GM18861 (cell line): ENCODE measurements around the gene HIGD1A.
"Not testable (repeated sequence)": the region's sequence is repeated elsewhere in the genome, so short reads cannot be mapped to it uniquely, and the experiment has no call there.

ENCODE experiments used
- ATAC-seq: cut with Tn5 transposase; IDR thresholded peaks from one replicate; pipeline ENCODE4 v1.9.1; 2021; ENCODE audit not compliant: unreplicated experiment

The HIGD1A gene

DNA sequence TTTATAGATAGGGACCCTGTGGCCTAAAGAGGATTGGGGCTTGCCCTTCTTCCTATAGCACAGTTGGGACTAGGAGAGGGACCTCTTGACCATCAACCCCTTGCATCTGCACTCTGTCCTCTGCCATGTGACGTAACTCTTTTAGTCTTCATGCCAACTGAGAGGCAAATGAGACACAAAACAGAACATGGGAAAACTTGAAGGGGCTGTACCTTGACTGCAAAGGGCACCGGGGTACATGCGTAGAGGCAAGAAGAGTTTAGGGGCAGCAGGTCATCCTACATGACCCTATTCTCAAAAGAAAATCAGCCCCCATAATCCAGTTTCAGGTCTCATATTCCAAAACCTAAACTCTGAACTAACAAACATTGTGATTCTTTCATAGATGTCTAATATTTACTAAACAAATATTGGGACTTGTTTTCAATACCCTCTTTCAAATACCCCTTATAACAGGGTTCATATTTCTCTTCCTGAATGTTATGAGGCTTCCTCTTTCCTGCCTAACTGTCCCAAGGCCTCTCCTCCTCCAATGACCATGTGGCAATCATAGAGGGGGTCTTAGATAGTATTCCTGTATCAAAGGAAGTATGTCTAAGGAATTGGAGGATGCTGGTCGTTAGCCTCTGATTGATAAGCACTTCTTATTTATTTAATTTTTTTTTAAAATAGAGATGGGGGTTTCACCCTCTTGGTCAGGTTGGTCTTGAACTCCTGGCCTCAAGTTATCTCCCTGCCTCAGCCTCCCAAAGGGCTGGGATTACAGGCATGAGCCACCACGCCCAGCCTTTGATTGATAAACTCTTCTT, 25.5 kb upstream of the HIGD1A start:
- ATAC-seq: no peak

DNA sequence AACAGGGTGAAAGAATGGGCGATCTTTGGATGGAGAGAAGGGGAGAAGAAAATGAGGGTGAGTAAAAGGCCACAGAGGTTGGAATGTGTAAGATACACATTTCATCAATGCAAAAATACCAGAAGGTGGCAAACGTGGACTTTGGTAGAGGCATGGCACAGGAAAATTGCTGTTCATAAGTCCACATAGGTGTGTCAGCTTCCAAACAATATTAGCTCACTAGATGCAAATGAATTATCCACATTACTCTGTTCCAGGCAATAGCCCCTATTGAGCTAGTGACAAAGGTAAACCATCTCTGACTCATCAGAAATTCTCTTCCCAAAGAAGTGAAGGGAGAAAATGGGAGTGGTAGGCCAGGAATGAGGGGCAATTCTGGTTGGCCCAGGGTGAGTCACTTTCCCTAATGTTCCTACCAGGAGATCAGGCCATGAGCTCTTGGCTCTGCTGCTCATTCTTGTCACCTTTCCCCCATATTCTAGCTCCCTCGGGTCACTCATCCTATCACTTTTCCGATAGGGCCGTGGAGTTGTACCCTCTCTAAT, 24.9 kb upstream of the HIGD1A start:
- ATAC-seq: no peak

DNA sequence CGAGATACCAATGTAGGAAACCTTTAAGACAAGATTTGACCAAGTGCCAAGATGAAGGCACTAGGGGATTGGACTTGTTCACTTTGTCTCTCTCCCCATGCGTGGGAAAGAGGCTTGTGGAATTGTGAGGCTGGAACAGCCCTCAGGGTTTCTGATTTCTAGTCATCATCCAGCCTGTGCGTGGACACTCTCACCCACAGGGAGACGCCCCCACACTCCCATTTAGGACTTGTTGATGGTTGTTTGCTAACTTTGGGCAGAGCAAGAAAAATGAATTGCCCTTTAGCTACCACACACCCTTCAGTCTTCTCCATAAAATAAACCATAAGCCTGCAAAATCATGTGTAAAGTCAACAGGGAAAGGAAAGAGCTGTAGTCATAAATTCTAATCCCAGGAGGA, 23.4 kb upstream of the HIGD1A start:
- ATAC-seq: no peak

DNA sequence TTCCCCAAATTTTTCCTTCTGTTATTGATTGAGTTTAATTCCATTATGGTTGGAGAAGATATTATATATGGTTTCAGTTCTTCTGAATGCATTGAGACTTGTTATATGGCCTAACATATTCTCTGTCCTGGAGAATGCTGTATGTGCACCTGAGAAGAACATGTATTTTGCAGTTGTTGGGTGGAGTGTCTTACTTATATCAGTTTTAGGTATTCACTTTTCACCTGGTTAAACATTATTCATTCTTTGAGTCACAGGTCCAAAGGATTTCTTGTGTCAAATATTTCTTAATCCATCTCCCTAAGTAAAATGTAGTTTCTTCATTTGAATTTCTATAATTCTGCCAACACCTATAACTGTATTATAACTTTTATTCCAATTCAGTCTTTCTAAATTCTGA, 22.7 kb upstream of the HIGD1A start:
- no peak for ATAC-seq

DNA sequence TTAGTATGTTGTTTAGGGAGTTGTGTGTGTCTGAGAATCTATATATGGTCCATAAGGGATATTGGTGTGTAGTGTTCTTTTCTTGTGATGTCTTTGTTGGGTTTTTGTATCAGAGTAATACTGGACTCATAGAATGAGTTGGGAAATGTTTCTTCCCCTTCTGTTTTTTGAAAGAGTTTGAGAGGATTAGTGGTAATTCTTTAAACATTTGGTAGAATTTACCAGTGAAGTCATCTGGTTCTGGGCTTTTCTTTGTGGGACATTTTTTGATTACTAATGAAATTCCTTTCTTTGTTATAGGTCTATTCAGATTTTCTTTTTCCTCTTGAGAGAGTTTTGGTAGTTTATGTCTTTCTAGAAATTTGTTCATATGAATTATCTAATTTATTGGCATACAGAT, 21.9 kb upstream of the HIGD1A start:
- no peak for ATAC-seq

DNA sequence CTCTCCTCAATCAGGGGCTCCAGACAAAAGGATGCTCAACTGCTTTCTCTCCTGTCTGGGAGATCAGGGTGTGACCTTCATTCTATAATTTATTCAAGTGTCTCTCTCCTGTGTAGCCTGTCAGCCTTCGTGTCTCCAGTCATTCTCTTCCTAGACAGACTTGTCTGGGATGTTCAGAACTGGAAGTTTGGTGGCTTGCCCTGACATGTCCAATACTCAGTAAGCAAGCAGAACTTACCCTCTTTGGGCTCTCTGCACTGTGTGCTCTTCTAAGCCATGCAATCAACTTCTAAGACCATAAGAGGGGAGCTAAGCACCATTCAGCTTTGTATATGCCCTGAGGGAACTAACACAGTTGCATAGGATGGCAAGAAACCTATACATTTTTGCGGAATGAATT, 19.1 kb upstream of the HIGD1A start:
- ATAC-seq: no peak

DNA sequence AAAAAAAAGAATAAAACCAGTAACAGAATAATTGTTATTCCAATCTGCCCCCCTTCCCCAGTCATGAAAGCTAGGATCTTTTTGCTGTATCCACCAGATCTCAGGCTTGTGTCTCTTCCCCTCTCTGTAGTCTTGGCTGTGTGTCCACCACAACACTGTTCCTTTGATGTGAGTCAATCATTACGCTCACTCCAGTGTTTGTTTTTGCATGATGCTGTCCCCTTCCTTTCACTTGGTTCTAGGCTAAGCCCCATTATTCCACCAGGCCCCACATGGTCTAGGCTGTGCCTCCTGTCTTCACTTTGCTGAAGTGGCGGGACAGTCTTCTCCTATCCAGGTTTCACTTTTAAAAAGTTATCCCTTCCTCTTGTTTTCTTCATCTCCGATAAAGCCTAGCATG, 18.5 kb upstream of the HIGD1A start:
- ATAC-seq: no peak

DNA sequence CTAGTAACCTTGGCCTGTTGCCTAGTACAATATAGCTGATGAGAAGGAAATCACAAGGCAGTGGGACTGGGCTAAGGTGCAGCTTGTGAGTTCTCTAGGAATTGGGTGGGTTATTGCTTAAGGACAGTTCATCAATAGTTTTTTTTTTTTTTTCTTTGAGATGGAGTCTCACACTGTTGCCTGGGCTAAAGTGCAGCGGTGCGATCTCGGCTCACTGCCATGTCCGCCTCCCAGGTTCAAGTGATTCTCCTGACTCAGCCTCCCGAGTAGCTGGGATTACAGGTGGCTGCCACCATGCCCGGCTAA, 16.4 kb upstream of the HIGD1A start:
- ATAC-seq: no peak

DNA sequence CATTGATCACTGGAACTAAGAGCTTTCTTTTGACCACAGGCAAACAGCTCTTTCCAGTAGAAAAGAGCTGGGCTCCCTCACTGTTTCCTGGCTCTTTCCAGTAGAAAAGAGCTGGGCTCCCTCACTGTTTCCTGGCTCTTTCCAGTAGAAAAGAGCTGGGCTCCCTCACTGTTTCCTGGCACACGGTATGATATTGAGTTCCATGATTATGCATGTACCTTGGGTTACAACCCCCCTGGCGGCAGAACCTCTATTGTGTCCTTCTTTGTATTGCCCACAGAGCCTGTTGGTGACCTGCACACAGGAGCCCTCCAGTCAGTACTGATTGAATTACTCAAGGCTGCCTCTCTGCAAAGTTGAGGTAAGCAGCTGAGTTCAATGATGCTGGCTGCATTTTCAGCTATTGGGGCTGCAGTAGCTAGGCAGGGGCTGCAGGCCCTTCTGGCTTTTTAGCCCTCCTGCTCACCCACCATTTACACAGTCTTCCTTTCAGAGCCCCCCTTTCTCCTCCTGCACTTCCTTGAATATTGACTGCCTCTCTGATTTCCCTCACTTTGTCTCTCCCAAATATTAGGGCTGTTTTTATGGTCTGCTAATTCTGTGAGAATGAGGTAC, 15.2 kb upstream of the HIGD1A start:
- no peak for ATAC-seq

DNA sequence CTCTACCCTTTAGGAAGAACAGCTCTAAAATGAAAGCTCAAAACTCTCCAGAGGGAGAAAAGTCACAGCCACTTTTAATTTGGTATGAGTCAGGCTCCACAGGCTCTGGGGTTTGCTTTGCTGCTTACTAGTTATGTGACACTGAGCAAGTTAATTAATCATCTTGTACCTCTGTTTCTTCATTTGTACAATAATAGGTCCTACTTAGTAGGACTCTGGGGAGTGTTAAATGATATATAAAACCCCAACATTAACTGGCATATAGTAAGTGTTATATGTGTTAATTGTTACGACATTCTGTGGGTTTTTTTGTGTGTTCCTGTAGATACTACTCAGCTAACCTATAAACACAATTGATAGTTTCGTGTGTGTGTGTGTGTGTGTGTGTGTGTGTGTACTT, 11.5 kb upstream of the HIGD1A start:
- no peak for ATAC-seq

DNA sequence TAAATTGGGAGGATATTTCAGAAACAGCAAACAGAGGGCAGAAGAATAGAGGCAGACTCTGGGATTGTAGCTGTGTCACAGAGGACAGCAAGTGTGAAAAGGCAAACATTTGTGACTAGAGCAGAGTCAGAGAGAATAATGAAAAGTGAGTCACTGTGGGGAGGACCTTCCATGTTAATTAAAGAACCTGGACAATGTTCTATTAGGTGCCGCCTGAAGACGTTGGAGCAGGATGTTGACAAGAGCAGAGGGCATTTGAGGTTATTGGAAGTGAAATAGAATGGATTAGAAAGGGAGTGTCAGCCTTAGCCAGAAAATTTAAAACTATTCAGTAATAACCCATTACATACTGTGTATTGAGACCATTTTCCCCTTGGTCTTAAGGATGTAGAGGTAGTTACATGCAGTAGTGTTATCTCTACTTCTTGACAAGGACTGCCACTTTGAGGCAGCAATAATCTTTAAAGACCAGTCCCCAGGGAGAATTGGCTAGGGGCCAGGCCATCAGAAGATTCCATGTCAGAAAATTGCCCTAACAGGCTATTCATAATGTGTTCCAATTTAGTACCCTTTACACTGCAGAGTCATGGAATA, 10.7 kb upstream of the HIGD1A start:
- ATAC-seq: no peak

DNA sequence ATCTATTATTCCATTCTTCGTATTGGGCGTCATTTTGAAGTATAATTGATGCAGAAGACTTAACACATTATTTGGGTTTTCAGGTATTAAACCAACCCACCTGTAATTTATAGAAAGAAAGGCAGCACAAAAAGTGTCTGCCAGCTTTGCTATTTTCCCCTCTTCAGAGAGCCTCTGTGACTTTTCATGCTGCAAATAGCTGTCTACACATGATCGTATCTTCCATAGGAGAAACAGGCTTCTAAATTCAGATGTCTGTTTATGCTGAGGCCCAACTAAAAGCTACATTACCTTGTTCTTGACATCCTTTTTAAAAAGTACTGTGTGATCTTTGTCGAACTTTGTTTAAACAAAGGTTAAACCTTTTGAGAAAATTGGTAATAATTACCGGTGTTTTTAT, 10.0 kb upstream of the HIGD1A start:
- ATAC-seq: no peak

DNA sequence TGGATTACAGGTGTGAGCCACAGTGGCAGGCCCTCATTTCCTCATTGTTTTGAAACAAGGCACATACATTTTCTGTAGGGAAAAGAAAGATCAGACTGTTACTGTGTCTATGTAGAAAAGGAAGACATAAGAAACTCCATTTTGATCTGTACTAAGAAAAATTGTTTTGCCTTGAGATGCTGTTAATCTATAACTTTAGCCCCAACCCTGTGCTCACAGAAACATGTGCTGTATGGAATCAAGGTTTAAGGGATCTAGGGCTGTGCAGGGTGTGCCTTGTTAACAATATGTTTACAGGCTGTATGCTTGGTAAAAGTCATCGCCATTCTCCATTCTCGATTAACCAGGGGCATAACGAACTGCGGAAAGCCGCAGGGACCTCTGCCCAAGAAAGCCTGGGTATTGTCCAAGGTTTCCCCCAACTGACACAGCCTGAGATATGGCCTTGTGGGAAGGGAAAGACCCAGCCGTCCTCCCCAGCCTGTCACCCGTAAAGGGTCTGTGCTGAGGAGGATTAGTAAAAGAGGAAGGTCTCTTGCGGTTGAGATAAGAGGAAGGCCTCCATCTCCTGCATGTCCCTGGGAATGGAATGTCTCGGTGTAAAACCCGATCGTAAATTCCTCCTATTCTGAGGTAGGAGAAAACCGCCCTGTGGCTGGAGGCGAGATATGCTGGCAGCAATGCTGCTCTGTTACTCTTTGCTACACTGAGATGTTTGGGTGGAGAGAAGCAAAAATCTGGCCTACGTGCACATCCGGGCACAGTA, 7.0 kb upstream of the HIGD1A start:
- not testable (repeated sequence) for ATAC-seq

DNA sequence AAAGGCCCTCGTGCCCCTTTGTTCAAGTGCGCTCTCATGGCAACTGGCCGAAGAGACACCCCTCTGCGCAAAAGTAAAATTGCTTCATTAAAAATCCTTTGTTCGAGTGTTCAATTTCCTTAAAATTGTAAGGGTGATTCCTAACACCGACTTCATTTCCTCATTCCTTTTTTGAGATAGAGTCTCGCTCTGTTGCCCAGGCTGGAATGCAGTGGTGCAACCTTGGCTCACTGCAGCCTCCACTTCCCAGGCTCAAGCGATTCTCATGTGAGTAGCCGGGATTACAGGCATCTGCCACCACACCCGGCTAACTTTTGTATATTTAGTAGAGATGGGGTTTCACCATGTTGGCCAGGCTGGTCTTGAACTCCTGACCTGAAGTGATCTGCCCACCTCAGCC, 6.4 kb upstream of the HIGD1A start:
- ATAC-seq: not testable (repeated sequence)

DNA sequence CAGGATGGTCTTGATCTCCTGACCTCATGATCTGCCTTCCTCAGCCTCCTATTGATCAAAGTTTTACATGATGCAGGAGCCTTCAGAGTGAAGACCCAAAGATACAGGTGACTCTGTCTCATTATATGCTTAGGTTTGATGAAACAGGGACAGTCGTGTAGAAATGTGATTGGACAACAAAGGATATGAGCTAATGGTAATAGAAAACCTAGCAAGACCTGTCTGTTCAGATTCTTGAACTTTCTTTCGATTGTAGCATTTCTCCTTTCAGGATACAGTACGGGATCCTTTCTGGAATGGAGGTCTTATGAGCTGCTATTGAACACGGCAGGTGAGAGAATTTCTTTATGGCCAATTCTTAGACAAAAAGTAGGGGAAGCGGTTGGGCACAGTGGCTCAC, 4.9 kb upstream of the HIGD1A start, which contains the start of gene ACKR2:
Gene ACKR2 (plus strand): TSS at position 244 of the 400 bp plus-strand sequence. CDS start 55,058 bp downstream, outside the sequence.
- ATAC-seq: no peak

DNA sequence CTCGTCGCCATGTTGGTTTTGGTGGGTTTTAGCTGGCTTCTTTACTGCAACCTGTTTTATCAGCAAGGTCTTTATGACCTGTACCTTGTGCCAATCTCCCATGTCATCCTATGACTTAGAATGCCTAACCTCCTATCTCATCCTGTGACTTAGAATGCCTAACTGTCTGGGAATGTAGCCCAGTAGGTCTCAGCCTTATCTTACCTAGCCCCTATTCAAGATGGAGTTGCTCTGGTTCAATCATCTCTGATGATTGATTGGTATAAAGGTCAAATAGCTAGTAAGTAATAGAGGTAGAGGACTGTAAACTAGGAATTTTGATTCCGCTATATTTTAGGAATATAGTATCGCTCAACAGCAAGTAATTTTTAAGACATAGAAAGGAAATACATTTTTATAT, 3.6 kb upstream of the HIGD1A start:
- no peak for ATAC-seq

DNA sequence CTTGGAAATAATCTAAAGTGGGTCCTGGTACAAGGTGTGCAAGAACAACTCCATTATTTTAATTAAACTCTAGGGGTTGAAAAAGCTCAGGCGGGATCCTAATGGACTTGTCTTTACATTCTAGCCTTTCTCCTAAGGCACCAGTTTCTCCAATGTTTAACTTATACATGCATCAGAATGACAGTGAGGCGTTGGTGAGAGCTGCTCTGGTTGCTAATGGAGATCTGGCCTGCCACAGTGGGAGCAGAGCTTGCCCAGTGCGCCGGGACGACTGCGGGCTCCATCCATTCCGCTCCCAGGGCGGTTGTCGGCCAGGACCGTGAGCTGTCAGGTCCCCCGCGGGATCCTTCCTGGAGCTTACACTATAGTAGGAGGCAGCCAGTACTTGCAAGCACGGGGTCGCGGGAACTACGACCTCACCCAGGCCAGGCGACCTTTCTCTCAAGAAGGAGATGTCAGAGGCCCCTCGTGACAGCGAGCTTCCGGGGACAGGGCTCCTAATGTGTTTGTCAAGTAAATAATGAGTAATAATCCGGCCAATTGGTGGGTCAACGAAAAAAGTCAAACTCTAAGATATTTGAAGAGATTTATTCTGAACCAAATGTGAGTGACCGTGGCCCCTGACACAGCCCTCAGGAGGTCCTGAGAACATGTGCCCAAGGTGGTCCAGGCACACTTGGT, 991 bp upstream of the HIGD1A start:
- no peak for ATAC-seq

DNA sequence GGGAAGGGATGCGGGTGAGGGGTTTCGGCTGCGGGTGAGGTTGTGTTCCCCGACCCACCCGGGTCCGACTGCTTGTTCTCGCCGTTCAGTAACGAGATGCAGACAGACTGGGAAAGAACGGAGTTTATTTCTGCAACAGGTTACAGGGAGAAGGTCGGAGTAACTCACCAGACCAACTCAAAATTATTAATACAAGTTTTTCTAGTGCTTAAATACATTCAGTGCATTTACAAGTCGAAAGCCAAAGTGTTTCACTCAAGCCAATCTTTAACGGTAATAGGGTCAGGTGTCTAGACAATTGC, 492 bp upstream of the HIGD1A start:
- no peak for ATAC-seq

DNA sequence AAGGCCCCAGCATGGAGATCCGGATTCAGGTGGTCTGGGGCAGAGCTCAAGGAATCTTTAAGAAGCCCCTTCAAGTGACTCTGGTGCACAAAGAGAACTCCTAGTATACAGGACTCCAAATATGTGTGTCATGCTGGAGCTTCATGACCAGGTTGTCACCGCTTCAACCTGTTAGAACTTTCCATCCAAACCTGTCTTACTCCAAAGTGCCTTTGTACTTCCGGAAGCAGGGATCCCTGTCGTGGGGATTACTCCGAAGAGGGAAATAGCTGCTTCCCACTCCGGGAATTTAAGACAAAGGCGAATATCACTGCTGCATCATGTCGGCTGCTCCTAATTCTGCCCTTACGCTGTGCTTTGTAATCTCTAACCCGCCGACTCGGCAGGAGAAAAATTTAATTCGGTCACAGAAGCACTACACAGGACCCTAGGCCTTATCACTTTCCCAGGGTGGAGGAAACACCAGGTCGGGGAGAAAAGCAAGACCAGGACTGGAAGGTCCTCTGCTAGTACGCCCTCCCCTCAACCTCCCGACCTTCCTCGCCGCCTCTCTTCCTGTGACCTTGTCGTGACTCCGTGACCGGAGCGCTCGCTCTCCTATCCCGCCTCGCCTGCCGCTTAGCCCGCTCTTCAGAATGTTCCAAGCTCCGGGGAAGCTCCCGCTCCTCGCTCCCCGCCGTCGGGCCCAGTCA, 730 bp downstream of the HIGD1A start:
- peak; percentile 11 for ATAC-seq

DNA sequence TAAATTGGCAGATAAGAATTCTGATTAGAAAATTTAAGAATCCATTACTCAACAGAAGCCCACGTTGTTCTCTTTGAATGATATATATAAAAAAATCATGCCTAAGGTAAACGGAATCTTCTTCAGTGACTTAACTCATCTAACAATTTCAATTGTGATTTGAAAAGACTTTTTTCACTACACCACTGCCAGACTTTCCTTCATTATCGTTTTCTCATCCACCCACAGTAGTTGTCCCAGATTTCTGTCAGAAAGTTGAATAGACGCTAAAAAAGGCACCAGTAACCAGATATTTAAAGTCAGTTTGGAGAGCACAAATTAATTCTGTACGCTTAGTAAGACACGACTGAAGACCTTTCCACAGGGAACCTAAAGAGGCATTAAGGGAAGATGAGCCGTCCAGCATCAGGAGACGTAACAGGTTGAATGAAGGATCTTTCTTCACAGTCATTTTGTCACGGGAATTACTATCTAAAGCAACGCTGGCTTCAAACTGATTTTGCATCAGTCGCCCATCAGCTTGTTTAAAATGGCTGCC, 1.3 kb downstream of the HIGD1A start:
- no peak for ATAC-seq
